Tibial artery (tissue), 4 donors: ENCODE results near the gene SETX.

Experiments
- DNase-seq, 2 donors: peaks; one replicate each; pipeline ENCODE4 v3.0.0-alpha.2; 2019
- H3K27ac ChIP-seq, 2 donors: fragments of 200-600 bp; sonication (generic) in 1 of 2; 1 replicate in 1 of 2; 2 replicates in 1 of 2; pipeline ENCODE4 v1.5.1; 2018 to 2019; ENCODE audit warnings: mild to moderate bottlenecking in 1 of 2
- H3K27me3 ChIP-seq, 2 donors: fragments of 200-600 bp; sonication (generic) in 1 of 2; one replicate each; pipeline versions ENCODE4 v1.5.1 to v1.6.0; 2016 to 2019
- H3K36me3 ChIP-seq, 3 donors: fragments of 200-600 bp; sonication (generic) in 2 of 3; one replicate each; pipeline ENCODE4 v1.5.1; 2016 to 2019; ENCODE audit warnings: mild to moderate bottlenecking in 2 of 3
- H3K4me1 ChIP-seq, 4 donors: fragments of 200-600 bp; sonication (generic) in 2 of 4; 1 replicate in 3 of 4; 2 replicates in 1 of 4; pipeline ENCODE4 v1.5.1; 2016 to 2019
- H3K4me3 ChIP-seq, 2 donors: fragments of 200-600 bp; sonication (generic) in 1 of 2; 1 replicate in 1 of 2; 2 replicates in 1 of 2; pipeline ENCODE4 v1.5.1; 2018 to 2019; ENCODE audit warnings: mild to moderate bottlenecking in 2 of 2
- H3K9me3 ChIP-seq, 3 donors: fragments of 200-600 bp; sonication (generic) in 1 of 3; one replicate each; pipeline ENCODE4 v1.5.1; 2016 to 2019
- intact Hi-C: fragments of 100-400 bp; cut with DNase I; formaldehyde crosslinking; loops from one replicate; pipeline ENCODE4 v1.15.0; 2023; ENCODE audit warnings: low total_unique reads
- TF ChIP-seq, protein P1 (sequence below), 2 experiments: fragments of 200-600 bp in 1 of 2; fragments of 450-650 bp in 1 of 2; IDR thresholded peaks; one replicate each; pipeline ENCODE4 v1.5.1; 2017 to 2019; ENCODE audit warnings: antibody characterized with exemption in 2 of 2, mild to moderate bottlenecking in 1 of 2, moderate library complexity in 1 of 2

SETX gene

GRCh38 chr9:132372177-132373095 lies 17.6 kb upstream of the SETX start:
- Histone ChIP-seq H3K27me3 (no peaks in the 10 kb centered on the region), H3K4me1 (no peaks in the 10 kb centered on the region), H3K36me3 (peaks cover 17 to 29% (median 24%) of the 10 kb centered on the region in 3 donors), H3K27ac (no peak overlapping the region), H3K9me3 (no peaks in the 10 kb centered on the region), H3K4me3 (no peak overlapping the region)
- TF ChIP-seq, protein P1, sequence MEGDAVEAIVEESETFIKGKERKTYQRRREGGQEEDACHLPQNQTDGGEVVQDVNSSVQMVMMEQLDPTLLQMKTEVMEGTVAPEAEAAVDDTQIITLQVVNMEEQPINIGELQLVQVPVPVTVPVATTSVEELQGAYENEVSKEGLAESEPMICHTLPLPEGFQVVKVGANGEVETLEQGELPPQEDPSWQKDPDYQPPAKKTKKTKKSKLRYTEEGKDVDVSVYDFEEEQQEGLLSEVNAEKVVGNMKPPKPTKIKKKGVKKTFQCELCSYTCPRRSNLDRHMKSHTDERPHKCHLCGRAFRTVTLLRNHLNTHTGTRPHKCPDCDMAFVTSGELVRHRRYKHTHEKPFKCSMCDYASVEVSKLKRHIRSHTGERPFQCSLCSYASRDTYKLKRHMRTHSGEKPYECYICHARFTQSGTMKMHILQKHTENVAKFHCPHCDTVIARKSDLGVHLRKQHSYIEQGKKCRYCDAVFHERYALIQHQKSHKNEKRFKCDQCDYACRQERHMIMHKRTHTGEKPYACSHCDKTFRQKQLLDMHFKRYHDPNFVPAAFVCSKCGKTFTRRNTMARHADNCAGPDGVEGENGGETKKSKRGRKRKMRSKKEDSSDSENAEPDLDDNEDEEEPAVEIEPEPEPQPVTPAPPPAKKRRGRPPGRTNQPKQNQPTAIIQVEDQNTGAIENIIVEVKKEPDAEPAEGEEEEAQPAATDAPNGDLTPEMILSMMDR (IDR thresholded peaks at IDR 0.05), result no peak
- DNase-seq, result peak; percentile 75 to 76
- intact Hi-C loops, result no loop called here

GRCh38 chr9:132370592-132370991 lies 15.8 kb upstream of the SETX start:
- H3K4me3 ChIP-seq, result no peak overlapping the region
- no peak overlapping the region for H3K27ac ChIP-seq
- H3K36me3 ChIP-seq, result peaks cover 7 to 10% (median 8%) of the 10 kb centered on the region in 3 donors
- no peaks in the 10 kb centered on the region for H3K4me1 ChIP-seq
- H3K9me3 ChIP-seq, result no peaks in the 10 kb centered on the region
- H3K27me3 ChIP-seq, result no peaks in the 10 kb centered on the region
- intact Hi-C loops, result no loop called here
- no peak for DNase-seq
- TF ChIP-seq, protein P1 (IDR thresholded peaks at IDR 0.05), result no peak

DNA sequence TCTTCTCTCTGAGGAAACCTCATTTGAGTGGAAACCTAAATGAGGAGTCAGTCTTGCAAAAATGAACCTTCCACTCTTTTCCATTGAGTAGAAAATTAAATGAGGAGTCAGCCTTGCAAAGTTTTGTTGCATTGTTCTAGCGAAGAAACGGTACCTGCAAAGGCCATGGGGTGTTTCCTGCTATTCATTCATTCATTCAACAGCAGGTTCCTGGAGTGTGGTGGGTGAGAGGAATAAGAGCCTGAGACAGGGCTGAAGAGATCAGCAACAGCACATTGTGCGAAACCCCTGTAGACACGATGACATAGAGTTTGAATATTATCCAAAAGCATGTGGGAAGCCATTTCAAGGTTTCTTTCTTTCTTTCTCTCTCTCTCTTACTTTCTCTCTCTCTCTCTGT lies 14.6 kb upstream of the SETX start:
- Histone ChIP-seq H3K27ac (no peak overlapping the region), H3K27me3 (no peaks in the 10 kb centered on the region), H3K4me3 (no peak overlapping the region), H3K36me3 (peaks cover 0 to under 1% (median 0%) of the 10 kb centered on the region in 3 donors), H3K9me3 (no peaks in the 10 kb centered on the region), H3K4me1 (no peaks in the 10 kb centered on the region)
- DNase-seq, result no peak
- intact Hi-C loops, result no loop called here
- TF ChIP-seq, protein P1 (IDR thresholded peaks at IDR 0.05), result no peak

DNA sequence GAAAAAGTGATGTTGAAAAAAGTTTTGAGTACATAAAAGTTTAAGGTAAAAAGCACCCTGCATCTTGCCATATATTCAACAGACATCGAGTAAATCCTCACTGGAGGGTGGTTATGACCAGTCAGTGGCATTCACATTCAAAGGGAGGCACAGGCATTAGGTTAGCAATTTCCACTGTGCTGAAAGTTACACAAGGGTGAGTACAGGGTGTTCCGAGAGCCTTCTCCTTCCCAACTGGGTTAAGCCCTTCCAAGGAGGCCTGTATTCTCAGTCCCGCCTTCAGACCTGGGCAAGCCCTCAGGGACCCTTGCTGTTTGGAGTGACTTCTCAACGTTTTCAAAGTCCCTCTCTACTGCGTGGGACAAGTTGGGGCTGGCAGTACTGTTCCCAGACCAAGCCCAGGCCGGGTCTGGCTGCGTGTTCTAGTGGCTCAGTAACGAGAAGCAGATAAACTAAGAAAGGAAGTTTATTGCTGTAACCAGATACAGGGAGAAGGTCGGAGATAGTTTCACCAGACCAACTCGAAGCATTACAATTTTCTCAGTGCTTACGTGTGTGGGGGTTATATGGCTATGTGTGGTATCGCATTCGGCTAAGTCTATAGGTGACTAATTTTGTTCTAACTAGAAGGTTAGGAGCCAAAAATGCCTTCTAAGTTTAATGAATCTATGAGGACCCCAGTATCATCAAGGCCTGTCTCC lies 13.0 kb upstream of the SETX start:
- H3K4me3 ChIP-seq, result no peak overlapping the region
- H3K4me1 ChIP-seq, result no peaks in the 10 kb centered on the region
- TF ChIP-seq, protein P1 (IDR thresholded peaks at IDR 0.05), result no peak
- H3K36me3 ChIP-seq, result no peaks in the 10 kb centered on the region
- H3K27ac ChIP-seq, result no peak overlapping the region
- H3K27me3 ChIP-seq, result no peaks in the 10 kb centered on the region
- intact Hi-C loops, result no loop called here
- no peak for DNase-seq
- no peaks in the 10 kb centered on the region for H3K9me3 ChIP-seq

DNA sequence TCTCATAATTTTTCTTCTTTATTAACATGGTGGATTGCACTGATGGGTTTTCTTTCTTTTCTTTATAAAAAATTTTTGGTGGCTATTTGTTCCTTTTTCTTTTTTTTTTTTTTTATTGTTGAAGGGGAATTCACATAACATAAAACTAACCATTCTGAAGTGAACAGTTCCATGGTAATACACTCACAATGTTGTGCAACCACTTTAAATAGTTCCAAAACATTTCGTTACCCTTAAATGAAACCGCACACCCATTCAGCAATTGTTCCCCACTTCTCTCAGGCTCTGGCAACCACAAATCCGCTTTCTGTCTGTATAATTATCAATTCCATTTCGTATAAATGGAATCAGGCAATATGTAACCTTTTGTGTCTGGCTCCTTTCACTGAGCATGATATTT lies 11.7 kb upstream of the SETX start:
- Histone ChIP-seq H3K27ac (no peak overlapping the region), H3K27me3 (no peaks in the 10 kb centered on the region), H3K36me3 (no peaks in the 10 kb centered on the region), H3K4me3 (no peak overlapping the region), H3K4me1 (no peaks in the 10 kb centered on the region), H3K9me3 (no peaks in the 10 kb centered on the region)
- no peak for DNase-seq
- TF ChIP-seq, protein P1 (IDR thresholded peaks at IDR 0.05), result no peak
- intact Hi-C loops, result no loop called here
